SU-DHL-6 (cell line): ENCODE data around the gene GPHN.

Source experiments
- H2AFZ ChIP-seq: fragments of 200-600 bp; sonication (generic); 2 replicates; pipeline ENCODE4 v1.6.1; 2014; ENCODE audit warnings: low read depth, mild to moderate bottlenecking, moderate library complexity, mixed read lengths, antibody characterized with exemption, low read length; ENCODE audit not compliant: severe bottlenecking
- H3F3A ChIP-seq: fragments of 200-600 bp; shearing (Covaris generic); 2 replicates; pipeline ENCODE4 v1.6.0; 2016; ENCODE audit warnings: antibody characterized with exemption, mild to moderate bottlenecking; ENCODE audit not compliant: insufficient read depth
- H3K27ac ChIP-seq: fragments of 200-600 bp; sonication (generic); 2 replicates; pipeline ENCODE4 v1.5.1; 2016; ENCODE audit warnings: low read depth, mild to moderate bottlenecking, low read length, moderate library complexity, mixed read lengths
- H3K27me3 ChIP-seq: fragments of 200-600 bp; sonication (generic), shearing (Covaris generic); 2 replicates; pipeline ENCODE4 v1.6.0; 2014; ENCODE audit warnings: mild to moderate bottlenecking, low read length
- H3K36me3 ChIP-seq: fragments of 200-600 bp; sonication (generic); 2 replicates; pipeline ENCODE4 v1.6.1; 2014; ENCODE audit warnings: mild to moderate bottlenecking, low read length, mixed read lengths
- H3K4me2 ChIP-seq: fragments of 300-600, 200-600 bp; shearing (Covaris generic), sonication (generic); 2 replicates; pipeline ENCODE4 v1.6.0; 2014; ENCODE audit warnings: low read length, low read depth, mild to moderate bottlenecking; ENCODE audit not compliant: poor library complexity, severe bottlenecking
- H3K4me3 ChIP-seq: fragments of 200-600 bp; sonication (generic); 2 replicates; pipeline ENCODE4 v1.5.1; 2014; ENCODE audit warnings: antibody characterized with exemption, low read length, mild to moderate bottlenecking, mixed read lengths; ENCODE audit not compliant: insufficient read depth, poor library complexity, severe bottlenecking
- H3K79me2 ChIP-seq: fragments of 200-600 bp; sonication (generic); 2 replicates; pipeline ENCODE4 v1.6.1; 2014; ENCODE audit warnings: mild to moderate bottlenecking, low read length, moderate library complexity; ENCODE audit not compliant: insufficient read depth
- H3K9ac ChIP-seq: fragments of 200-600 bp; sonication (generic); 2 replicates; pipeline ENCODE4 v1.7.0; 2014; ENCODE audit warnings: mild to moderate bottlenecking, low read length
- H3K9me2 ChIP-seq: fragments of 200-600 bp; sonication (generic); replicated peaks from 2 replicates; pipeline ENCODE4 v1.6.1; 2014; ENCODE audit warnings: low read length; ENCODE audit not compliant: insufficient read depth
- H3K9me3 ChIP-seq: fragments of 200-600 bp; sonication (generic); 2 replicates; pipeline ENCODE4 v1.6.1; 2014; ENCODE audit warnings: low read length, mixed read lengths; ENCODE audit not compliant: insufficient read depth
- H4K20me1 ChIP-seq: fragments of 200-600 bp; sonication (generic); 2 replicates; pipeline ENCODE4 v1.6.1; 2014; ENCODE audit warnings: low read depth, mild to moderate bottlenecking, antibody characterized with exemption, low read length, moderate library complexity, mixed read lengths
- EZH2phosphoT487 ChIP-seq: fragments of 200-600 bp; sonication (generic), shearing (Covaris generic); conservative IDR thresholded peaks from 2 replicates; pipeline ENCODE4 v1.6.1; 2018; ENCODE audit warnings: mild to moderate bottlenecking, antibody characterized with exemption, low read length, moderate library complexity, mixed read lengths
- TF ChIP-seq, protein P1 (sequence below): fragments of 200-600 bp; sonication (generic); IDR thresholded peaks from one replicate; pipeline ENCODE4 v1.5.1; 2017; ENCODE audit warnings: antibody characterized with exemption, mild to moderate bottlenecking, low read length, moderate library complexity; ENCODE audit not compliant: insufficient read depth, poor library complexity, severe bottlenecking

GPHN gene

GRCh38 chr14:67195279-67195678, 687.3 kb downstream of the GPHN start:
- Histone ChIP-seq H3K36me3 (no peaks in the 10 kb centered on the region), H3F3A (no peaks in the 10 kb centered on the region), H4K20me1 (no peaks in the 10 kb centered on the region), H2AFZ (no peak overlapping the region), H3K4me3 (no peak overlapping the region), H3K79me2 (no peaks in the 10 kb centered on the region), H3K4me2 (no peak overlapping the region), H3K9me3 (no peaks in the 10 kb centered on the region), H3K9me2 (no peaks in the 10 kb centered on the region), H3K9ac (no peak overlapping the region), H3K27me3 (no peaks in the 10 kb centered on the region), H3K27ac (no peak overlapping the region)
- no peak for TF ChIP-seq EZH2phosphoT487
- TF ChIP-seq, protein P1, sequence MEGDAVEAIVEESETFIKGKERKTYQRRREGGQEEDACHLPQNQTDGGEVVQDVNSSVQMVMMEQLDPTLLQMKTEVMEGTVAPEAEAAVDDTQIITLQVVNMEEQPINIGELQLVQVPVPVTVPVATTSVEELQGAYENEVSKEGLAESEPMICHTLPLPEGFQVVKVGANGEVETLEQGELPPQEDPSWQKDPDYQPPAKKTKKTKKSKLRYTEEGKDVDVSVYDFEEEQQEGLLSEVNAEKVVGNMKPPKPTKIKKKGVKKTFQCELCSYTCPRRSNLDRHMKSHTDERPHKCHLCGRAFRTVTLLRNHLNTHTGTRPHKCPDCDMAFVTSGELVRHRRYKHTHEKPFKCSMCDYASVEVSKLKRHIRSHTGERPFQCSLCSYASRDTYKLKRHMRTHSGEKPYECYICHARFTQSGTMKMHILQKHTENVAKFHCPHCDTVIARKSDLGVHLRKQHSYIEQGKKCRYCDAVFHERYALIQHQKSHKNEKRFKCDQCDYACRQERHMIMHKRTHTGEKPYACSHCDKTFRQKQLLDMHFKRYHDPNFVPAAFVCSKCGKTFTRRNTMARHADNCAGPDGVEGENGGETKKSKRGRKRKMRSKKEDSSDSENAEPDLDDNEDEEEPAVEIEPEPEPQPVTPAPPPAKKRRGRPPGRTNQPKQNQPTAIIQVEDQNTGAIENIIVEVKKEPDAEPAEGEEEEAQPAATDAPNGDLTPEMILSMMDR: no peak

GRCh38 chr14:67199016-67199415, 691.1 kb downstream of the GPHN start:
- Histone ChIP-seq H3K79me2 (no peaks in the 10 kb centered on the region), H3K36me3 (no peaks in the 10 kb centered on the region)
- TF ChIP-seq, protein P1: no peak
- no peak for TF ChIP-seq EZH2phosphoT487

GRCh38 chr14:67207810-67208209, 699.9 kb downstream of the GPHN start:
- Histone ChIP-seq H3K9me2 (no peaks in the 10 kb centered on the region), H3K9ac (no peak overlapping the region), H4K20me1 (no peaks in the 10 kb centered on the region), H3K79me2 (no peaks in the 10 kb centered on the region), H2AFZ (no peak overlapping the region), H3F3A (no peaks in the 10 kb centered on the region), H3K4me3 (no peak overlapping the region), H3K27ac (no peak overlapping the region), H3K27me3 (no peaks in the 10 kb centered on the region), H3K4me2 (no peak overlapping the region), H3K36me3 (no peaks in the 10 kb centered on the region), H3K9me3 (no peaks in the 10 kb centered on the region)
- TF ChIP-seq, protein P1: no peak
- TF ChIP-seq EZH2phosphoT487: no peak

More at GRCh38 chr14:67199016-67199415, 691.1 kb downstream of the GPHN start:
- H3K27me3 ChIP-seq: no peaks in the 10 kb centered on the region
- no peaks in the 10 kb centered on the region for H3F3A ChIP-seq
- H3K27ac ChIP-seq: no peak overlapping the region
- H3K9me2 ChIP-seq: no peaks in the 10 kb centered on the region
- no peak overlapping the region for H3K4me2 ChIP-seq
- no peaks in the 10 kb centered on the region for H3K9me3 ChIP-seq
- H2AFZ ChIP-seq: no peak overlapping the region
- no peak overlapping the region for H3K4me3 ChIP-seq
- H3K9ac ChIP-seq: no peak overlapping the region
- no peaks in the 10 kb centered on the region for H4K20me1 ChIP-seq

GRCh38 chr14:67218126-67218525, 710.2 kb downstream of the GPHN start:
- Histone ChIP-seq H3K9ac (no peak overlapping the region), H3K9me3 (no peaks in the 10 kb centered on the region), H3K27me3 (no peaks in the 10 kb centered on the region), H2AFZ (no peak overlapping the region), H4K20me1 (no peaks in the 10 kb centered on the region), H3K27ac (no peak overlapping the region), H3K4me3 (no peak overlapping the region), H3K79me2 (no peaks in the 10 kb centered on the region), H3K9me2 (no peaks in the 10 kb centered on the region), H3F3A (no peaks in the 10 kb centered on the region), H3K4me2 (no peak overlapping the region), H3K36me3 (no peaks in the 10 kb centered on the region)
- TF ChIP-seq, protein P1: no peak
- no peak for TF ChIP-seq EZH2phosphoT487
